Naive thymus-derived CD4-positive, alpha-beta T cell (primary cell): ENCODE results near the gene CCDC57. TPM values are rescaled to one million over a fixed set of nuclear protein-coding genes. Genes with fewer than 3 reads are reported as not detected.

Source experiments
- ATAC-seq: fragments of 150-1000 bp; cut with Tn5 transposase; 2 replicates; pipeline ENCODE4 v1.10.0; 2021; ENCODE audit warnings: mild to moderate bottlenecking, moderate library complexity
- CTCF ChIA-PET: fragments of 350-600 bp; sonication (Branson Sonifier 250); formaldehyde crosslinking; loops from one replicate; lab custom pipeline; 2021; ENCODE audit warnings: antibody characterized with exemption; lab: Charles Lee
- POLR2A ChIA-PET: fragments of 350-600 bp; sonication (Branson Sonifier 250); formaldehyde crosslinking; loops from one replicate; lab custom pipeline; 2021; ENCODE audit warnings: antibody characterized with exemption, inconsistent platforms; lab: Charles Lee
- DNase-seq, 9 donors: peaks; one replicate each; pipeline versions ENCODE4 v3.0.0 to v3.0.0-alpha.2; 2020 to 2022; ENCODE audit warnings: mixed read lengths in 1 of 9
- H3K27ac ChIP-seq: one replicate; pipeline ENCODE4 v1.7.0; 2013; ENCODE audit warnings: mild to moderate bottlenecking, low read depth, low read length, moderate library complexity
- H3K27me3 ChIP-seq, 2 donors: one replicate each; pipeline ENCODE4 v1.7.0; 2013; ENCODE audit warnings: low read length in 2 of 2, mild to moderate bottlenecking in 2 of 2, moderate library complexity in 2 of 2; ENCODE audit not compliant: control insufficient read depth in 2 of 2, insufficient read depth in 2 of 2
- H3K36me3 ChIP-seq, 3 experiments: 1 replicate in 2 of 3; 2 replicates in 1 of 3; pipeline ENCODE4 v1.7.0; 2013; ENCODE audit warnings: low read length in 3 of 3, mild to moderate bottlenecking in 3 of 3, moderate library complexity in 1 of 3; ENCODE audit not compliant: insufficient read depth in 3 of 3, control insufficient read depth in 2 of 3
- H3K4me1 ChIP-seq, 2 donors: one replicate each; pipeline ENCODE4 v1.7.0; 2013; ENCODE audit warnings: low read length in 2 of 2, mild to moderate bottlenecking in 2 of 2, moderate library complexity in 1 of 2; ENCODE audit not compliant: control insufficient read depth in 2 of 2, insufficient read depth in 2 of 2
- H3K4me3 ChIP-seq: 2 replicates; pipeline ENCODE4 v1.7.0; 2013; ENCODE audit warnings: mild to moderate bottlenecking, low read length
- H3K9me3 ChIP-seq, 3 experiments: 1 replicate in 2 of 3; 2 replicates in 1 of 3; pipeline ENCODE4 v1.7.0; 2013; ENCODE audit warnings: low read length in 3 of 3; ENCODE audit not compliant: control insufficient read depth in 2 of 3
- H3K27ac Mint-ChIP-seq, 9 donors: one replicate each; pipeline ENCODE4 v1.8.0; 2020 to 2022; ENCODE audit warnings: mixed read lengths in 9 of 9, mild to moderate bottlenecking in 8 of 9, moderate library complexity in 5 of 9, inconsistent platforms in 2 of 9
- H3K27me3 Mint-ChIP-seq, 5 donors: one replicate each; pipeline ENCODE4 v1.8.0; 2021 to 2022; ENCODE audit warnings: mixed read lengths in 5 of 5, mild to moderate bottlenecking in 1 of 5
- H3K36me3 Mint-ChIP-seq, 5 donors: one replicate each; pipeline ENCODE4 v1.8.0; 2020 to 2022; ENCODE audit warnings: mixed read lengths in 5 of 5, mild to moderate bottlenecking in 3 of 5, inconsistent platforms in 1 of 5
- H3K4me1 Mint-ChIP-seq, 7 donors: one replicate each; pipeline ENCODE4 v1.8.0; 2020 to 2022; ENCODE audit warnings: mixed read lengths in 7 of 7, mild to moderate bottlenecking in 3 of 7, inconsistent platforms in 1 of 7
- H3K4me3 Mint-ChIP-seq, 10 donors: one replicate each; pipeline ENCODE4 v1.8.0; 2020 to 2022; ENCODE audit warnings: mild to moderate bottlenecking in 10 of 10, mixed read lengths in 10 of 10, moderate library complexity in 6 of 10, inconsistent platforms in 2 of 10
- H3K9me3 Mint-ChIP-seq, 11 donors: one replicate each; pipeline ENCODE4 v1.8.0; 2020 to 2022; ENCODE audit warnings: mixed read lengths in 11 of 11, mild to moderate bottlenecking in 4 of 11, inconsistent platforms in 1 of 11, moderate library complexity in 1 of 11
- intact Hi-C, 2 donors: fragments of 100-400 bp; cut with micrococcal nuclease; formaldehyde crosslinking; loops; one replicate each; pipeline ENCODE4 v1.15.1; 2023
- polyA plus RNA-seq, 2 donors: library from polyadenylated mRNA; unstranded; fragments of 300-500 nt; fragmentation: Illumina TruSeq; gene quantifications; one replicate each; pipeline ENCODE4 v1.2.3, GENCODE V29; 2021
- total RNA-seq, 6 experiments: library from RNA in 5 of 6; stranded (reverse) in 5 of 6; gene quantifications; 1 replicate in 5 of 6; 2 replicates in 1 of 6; pipeline ENCODE4 v1.2.3 and lab custom pipeline; 2021 to 2026

Gene CCDC57
- total and polyA plus RNA-seq, 7 experiments from 2014 or later: 32.1 to 127 (median 92.1) TPM

DNA sequence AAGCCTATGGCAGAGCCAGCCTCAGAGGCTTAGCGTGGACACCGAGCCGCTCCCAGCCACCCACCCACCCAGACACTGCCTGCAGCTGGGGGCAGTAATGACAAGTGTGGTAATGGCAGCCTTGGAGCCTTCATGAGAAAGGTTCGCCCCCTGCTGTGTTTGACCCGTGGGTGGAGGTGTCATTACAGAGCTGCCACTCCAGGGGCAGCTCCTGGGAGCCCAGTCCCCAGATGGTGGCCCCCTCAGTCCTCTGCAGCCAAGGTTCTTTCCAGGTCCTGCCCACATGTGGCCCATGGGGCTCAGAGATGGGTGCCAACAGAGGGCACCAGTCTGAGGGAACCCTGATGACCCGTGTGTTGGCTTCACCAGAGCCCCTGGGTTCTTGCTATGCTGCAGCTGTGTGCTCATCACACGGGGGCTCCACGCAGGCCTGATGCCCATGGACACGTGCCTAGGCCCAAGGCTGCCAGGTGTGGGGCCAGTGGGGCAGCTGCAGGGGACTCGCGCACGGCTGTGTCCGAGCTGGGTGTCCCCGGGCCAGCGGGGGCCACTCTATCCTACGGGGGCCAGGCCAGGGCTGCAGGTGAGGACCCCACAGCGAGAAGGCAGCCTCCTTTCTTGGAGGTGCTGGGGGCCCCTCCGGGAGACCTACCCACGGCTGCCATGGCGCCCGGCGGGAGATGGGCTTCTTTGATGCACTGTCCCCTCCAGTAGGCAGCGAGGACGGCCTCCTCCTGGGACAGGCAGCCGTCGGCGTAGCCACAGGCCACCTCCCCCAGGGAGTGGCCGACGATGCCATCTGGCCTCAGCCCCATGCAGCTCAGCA lies 122.7 kb downstream of the CCDC57 start:
- Mint-ChIP-seq H3K27ac (no peak overlapping the region), H3K27me3 (no peaks in the 10 kb centered on the region), H3K4me3 (no peak overlapping the region), H3K36me3 (peaks cover 0 to 3% (median 0%) of the 10 kb centered on the region in 5 donors), H3K4me1 (no peaks in the 10 kb centered on the region), H3K9me3 (no peaks in the 10 kb centered on the region)
- ChIA-PET POLR2A (no interaction called here), CTCF (no interaction called here)
- no peaks in the 10 kb centered on the region for H3K4me1 ChIP-seq
- H3K9me3 ChIP-seq: no peaks in the 10 kb centered on the region
- H3K27me3 ChIP-seq: no peaks in the 10 kb centered on the region
- H3K36me3 ChIP-seq: peaks cover 0 to 96% (median 5%) of the 10 kb centered on the region in 3 experiments
- DNase-seq (peak in 2 of 9 donors; percentile 10), ATAC-seq (no peak)
- H3K4me3 ChIP-seq: no peak overlapping the region
- no peak overlapping the region for H3K27ac ChIP-seq
- intact Hi-C loops: loop anchor here in 1 of 2 donors (10.0 kb wide), 1 partner anchor 55 kb away; the partner anchor contains the start of genes DCXR and RAC3

DNA sequence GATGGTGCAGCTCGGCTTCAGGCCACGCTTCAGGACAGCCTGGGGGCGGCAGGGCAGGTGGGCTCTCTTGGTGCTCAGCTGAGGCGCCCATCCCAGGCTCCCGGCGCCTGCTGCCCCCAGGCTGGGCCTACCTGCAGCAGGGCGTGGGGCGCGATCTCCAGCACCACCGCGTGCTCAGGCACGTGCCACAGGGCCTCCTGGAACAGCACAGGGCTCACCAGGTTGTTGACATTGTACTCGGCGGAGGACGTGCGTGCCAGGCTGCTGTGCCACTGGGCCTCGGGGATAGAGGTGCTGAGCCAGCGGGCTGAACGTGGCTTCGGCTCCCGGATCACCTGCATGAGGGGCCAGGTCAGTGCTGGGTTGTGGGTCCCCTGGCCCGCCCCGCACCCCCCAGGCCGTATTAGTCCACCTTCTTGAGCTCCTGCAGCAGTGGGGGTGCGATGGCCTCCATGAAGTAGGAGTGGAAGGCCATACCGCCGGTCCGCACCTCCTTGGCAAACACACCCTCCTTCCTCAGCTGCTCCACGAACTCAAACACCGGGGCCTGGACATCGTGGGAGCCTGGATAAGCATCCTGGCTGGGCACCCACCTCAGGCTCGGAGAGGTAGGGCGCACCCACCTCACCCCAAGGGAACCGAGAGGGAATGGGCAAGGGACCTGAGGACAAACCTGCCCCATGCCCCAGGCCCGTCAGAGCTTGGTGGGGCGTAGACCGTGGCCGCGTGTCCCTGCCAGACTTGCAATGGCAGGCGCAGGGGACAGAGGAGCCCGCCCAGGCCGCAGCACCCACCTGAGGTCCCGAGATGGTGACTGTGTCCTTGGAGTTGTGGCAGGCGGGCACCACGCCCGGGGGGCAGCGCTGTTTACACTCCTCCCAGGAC lies 123.6 kb downstream of the CCDC57 start:
- Mint-ChIP-seq H3K4me1 (no peaks in the 10 kb centered on the region), H3K4me3 (no peak overlapping the region), H3K27ac (no peak overlapping the region), H3K36me3 (peaks cover 0 to 3% (median 0%) of the 10 kb centered on the region in 5 donors), H3K9me3 (no peaks in the 10 kb centered on the region), H3K27me3 (no peaks in the 10 kb centered on the region)
- H3K4me3 ChIP-seq: no peak overlapping the region
- peaks cover 0 to 99% (median 5%) of the 10 kb centered on the region in 3 experiments for H3K36me3 ChIP-seq
- ChIA-PET POLR2A (no interaction called here), CTCF (no interaction called here)
- H3K9me3 ChIP-seq: no peaks in the 10 kb centered on the region
- no peak for ATAC-seq
- DNase-seq: peak in 1 of 9 donors; percentile 10
- H3K4me1 ChIP-seq: no peaks in the 10 kb centered on the region
- intact Hi-C loops: no loop called here
- H3K27ac ChIP-seq: no peak overlapping the region
- no peaks in the 10 kb centered on the region for H3K27me3 ChIP-seq

DNA sequence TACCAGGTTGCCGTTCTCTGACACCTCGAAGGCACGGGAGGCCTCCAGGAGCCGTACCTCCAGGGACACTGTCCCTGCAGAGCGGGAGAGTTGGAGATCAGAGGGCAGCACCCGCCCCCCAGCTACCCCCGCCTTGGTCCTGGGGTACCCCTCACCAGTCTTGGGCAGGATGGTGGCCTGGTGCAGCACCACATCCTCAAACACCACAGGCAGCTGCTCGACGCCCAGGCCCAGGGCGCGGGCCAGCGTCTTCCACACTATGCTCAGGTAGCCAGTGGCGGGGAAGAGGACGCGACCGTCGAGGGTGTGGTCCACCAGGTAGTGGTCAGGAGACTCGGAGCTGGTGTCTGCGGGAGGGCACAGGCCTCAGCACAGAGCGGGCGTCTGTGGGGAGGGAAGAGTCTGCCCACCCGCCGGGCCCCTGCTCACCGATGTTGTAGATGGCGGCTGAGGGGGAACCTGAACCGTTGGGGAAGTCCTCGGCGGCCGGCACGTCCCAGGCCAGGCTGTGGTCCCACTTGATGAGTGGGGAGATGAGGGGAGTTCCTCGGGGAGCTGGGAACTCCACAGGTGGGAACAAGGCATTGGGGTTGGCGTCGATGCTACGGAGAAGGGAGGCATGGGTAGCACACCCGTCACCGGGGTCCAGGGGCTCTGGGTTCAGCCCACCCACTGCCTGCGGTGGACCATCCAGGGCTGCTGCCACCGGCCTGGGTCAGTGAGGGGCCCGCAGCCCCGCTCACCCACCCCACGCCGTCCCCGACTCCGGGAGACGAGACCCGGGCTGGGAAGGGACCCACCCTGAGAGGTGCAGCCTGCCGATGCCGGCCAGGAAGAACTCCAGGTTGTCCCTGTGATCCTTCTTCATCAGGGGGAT lies 124.4 kb downstream of the CCDC57 start:
- H3K27ac Mint-ChIP-seq: peak overlapping the region in 2 of 9 donors; percentile 9 to 43
- H3K36me3 Mint-ChIP-seq: peaks cover 0 to 7% (median 0%) of the 10 kb centered on the region in 5 donors
- no peak for ATAC-seq
- H3K27me3 Mint-ChIP-seq: no peaks in the 10 kb centered on the region
- no peak overlapping the region for H3K4me3 Mint-ChIP-seq
- CTCF ChIA-PET: no interaction called here
- Histone ChIP-seq H3K4me3 (no peak overlapping the region), H3K27me3 (no peaks in the 10 kb centered on the region), H3K36me3 (peaks cover 0 to 100% (median 5%) of the 10 kb centered on the region in 3 experiments), H3K27ac (no peak overlapping the region), H3K4me1 (no peaks in the 10 kb centered on the region), H3K9me3 (no peaks in the 10 kb centered on the region)
- intact Hi-C loops: no loop called here
- H3K9me3 Mint-ChIP-seq: no peaks in the 10 kb centered on the region
- peak in 1 of 9 donors; percentile 14 for DNase-seq
- H3K4me1 Mint-ChIP-seq: no peaks in the 10 kb centered on the region
- POLR2A ChIA-PET: no interaction called here

DNA sequence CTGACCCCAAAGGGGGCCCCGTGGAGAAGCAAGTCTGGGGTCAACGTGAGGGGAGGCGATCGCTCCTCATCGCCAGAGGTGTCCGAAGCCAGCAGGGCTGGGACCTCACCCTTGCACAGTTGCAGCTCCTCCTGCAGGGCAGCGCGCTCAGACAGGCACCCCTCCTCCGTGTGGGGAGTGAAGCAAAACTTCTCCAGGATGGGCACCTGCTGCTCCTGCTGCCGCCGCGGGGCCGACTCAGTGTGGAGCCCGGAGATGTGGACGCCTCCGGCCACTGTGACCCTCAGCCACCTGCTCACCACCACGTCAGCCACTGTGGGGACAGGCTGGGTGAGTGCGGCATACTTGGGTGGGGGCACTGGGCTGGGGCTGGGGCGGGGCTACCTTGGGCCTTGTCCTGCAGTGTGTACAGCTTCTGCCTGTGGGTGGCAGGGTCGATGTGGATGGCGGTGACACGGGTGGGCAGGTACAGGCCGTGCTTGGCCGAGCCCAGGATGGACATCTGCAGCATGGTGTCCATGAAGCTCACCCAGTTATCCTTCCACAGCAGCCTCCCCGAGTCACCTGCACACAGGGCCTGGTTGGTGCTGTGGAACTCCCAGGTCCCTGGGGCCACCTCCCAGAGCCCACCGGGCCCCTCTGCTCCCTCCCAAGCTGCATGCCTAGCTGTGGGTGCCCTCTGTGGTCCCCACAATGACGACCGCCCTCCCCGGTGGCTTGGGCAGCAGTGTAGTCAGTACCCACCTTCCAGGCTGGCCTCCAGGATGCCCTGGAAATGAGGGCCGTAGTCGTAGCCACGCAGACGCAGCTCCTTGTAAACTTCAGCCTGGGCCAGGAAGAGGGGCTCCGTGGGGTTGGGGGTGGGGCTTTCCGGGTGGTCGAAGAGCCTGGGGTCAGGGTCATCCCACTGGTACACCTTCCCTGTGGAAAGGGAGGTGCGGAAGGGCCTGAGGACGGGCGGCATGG lies 125.4 kb downstream of the CCDC57 start:
- Histone ChIP-seq H3K4me3 (no peak overlapping the region), H3K4me1 (no peaks in the 10 kb centered on the region), H3K27me3 (no peaks in the 10 kb centered on the region), H3K27ac (no peak overlapping the region), H3K9me3 (no peaks in the 10 kb centered on the region), H3K36me3 (peaks cover 0 to 100% (median 6%) of the 10 kb centered on the region in 3 experiments)
- ATAC-seq (no peak), DNase-seq (peak in 1 of 9 donors; percentile 9)
- intact Hi-C loops: no loop called here
- H3K4me3 Mint-ChIP-seq: no peak overlapping the region
- POLR2A ChIA-PET: no interaction called here
- peaks cover 0 to 9% (median 0%) of the 10 kb centered on the region in 5 donors for H3K36me3 Mint-ChIP-seq
- H3K4me1 Mint-ChIP-seq: no peaks in the 10 kb centered on the region
- no peak overlapping the region for H3K27ac Mint-ChIP-seq
- CTCF ChIA-PET: no interaction called here
- no peaks in the 10 kb centered on the region for H3K9me3 Mint-ChIP-seq
- no peaks in the 10 kb centered on the region for H3K27me3 Mint-ChIP-seq

DNA sequence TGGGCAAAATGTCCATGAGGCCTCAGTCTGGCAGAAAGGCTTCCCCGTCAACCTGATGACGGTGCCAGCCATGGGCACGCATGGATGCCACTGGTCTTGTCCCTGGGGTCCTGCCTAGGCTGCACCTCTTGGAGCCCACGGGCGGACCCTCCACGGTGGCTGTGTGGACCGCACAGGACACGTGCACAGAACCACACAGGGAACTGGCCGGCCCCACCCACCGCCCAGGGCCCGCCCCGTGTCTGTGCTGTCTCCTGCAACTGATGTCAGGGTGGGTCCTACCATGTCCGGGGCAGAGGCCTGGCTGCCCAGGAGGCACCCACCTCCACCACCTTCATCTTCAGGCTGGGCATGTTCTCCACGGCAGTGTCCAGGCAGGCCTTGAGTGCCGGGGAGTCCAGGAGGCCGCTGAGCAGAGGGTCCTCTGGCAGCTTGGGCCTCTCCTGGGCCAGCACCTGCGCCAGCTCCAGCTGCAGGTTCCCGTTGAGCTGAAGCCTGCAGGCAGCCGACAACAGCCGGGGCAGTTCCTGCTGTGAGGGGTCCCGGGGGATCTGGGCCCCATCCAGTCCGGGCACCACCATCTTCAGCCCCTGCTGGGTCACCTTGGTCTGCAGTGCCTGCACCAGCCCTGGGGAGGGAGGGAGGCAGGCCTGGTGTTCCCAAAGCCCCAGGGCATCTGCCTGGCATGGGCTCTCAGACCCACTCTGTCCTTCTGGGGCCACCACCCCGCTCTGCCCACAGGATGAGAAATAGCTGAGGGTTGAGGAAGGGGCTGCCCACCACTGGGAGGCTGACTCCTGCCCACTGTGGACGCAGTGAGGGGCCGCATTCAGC lies 126.5 kb downstream of the CCDC57 start:
- intact Hi-C loops: no loop called here
- no peaks in the 10 kb centered on the region for H3K4me1 ChIP-seq
- no peak overlapping the region for H3K4me3 Mint-ChIP-seq
- H3K36me3 Mint-ChIP-seq: peaks cover 0 to 9% (median 0%) of the 10 kb centered on the region in 5 donors
- H3K27me3 ChIP-seq: no peaks in the 10 kb centered on the region
- H3K36me3 ChIP-seq: peaks cover 0 to 99% (median 8%) of the 10 kb centered on the region in 3 experiments
- no peak overlapping the region for H3K27ac Mint-ChIP-seq
- POLR2A ChIA-PET: no interaction called here
- H3K4me1 Mint-ChIP-seq: no peaks in the 10 kb centered on the region
- DNase-seq: no peak
- H3K9me3 Mint-ChIP-seq: no peaks in the 10 kb centered on the region
- no peak overlapping the region for H3K27ac ChIP-seq
- CTCF ChIA-PET: no interaction called here
- no peak for ATAC-seq
- no peaks in the 10 kb centered on the region for H3K9me3 ChIP-seq
- H3K4me3 ChIP-seq: no peak overlapping the region
- no peaks in the 10 kb centered on the region for H3K27me3 Mint-ChIP-seq
